NT2/D1 (cell line): Measurements from ENCODE around the gene NTPCR.

Source experiments
- SUZ12 ChIP-seq: IDR thresholded peaks from 2 replicates; pipeline ENCODE4 v1.6.1; 2011; ENCODE audit not compliant: insufficient read length, insufficient read depth; ENCODE audit errors: extremely low read depth
- YY1 ChIP-seq: IDR thresholded peaks from 2 replicates; pipeline ENCODE4 v1.6.1; 2011; ENCODE audit not compliant: insufficient read length, insufficient read depth
- ZNF274 ChIP-seq: IDR thresholded peaks from 2 replicates; pipeline ENCODE4 v1.6.1; 2011; ENCODE audit warnings: mild to moderate bottlenecking, low read depth, low read length

- TF ChIP-seq ZNF274 (no peak), YY1 (no peak), SUZ12 (no peak)
These were observed 12.6 kb downstream of the NTPCR start for GRCh38 chr1:232962761-232963745.
